ENCODE data around the gene AMPD2. TPM values are rescaled to one million over a fixed set of nuclear protein-coding genes. Genes with fewer than 3 reads are reported as not detected.
A peak's percentile ranks its signal among the peaks of the same experiment; 100 is the strongest.

Gene AMPD2
- total RNA-seq, 4 donors from 2014 or later, result 23.7 to 38.8 (median 33.2) TPM

- peak; percentile 64 for DNase-seq (ENCODE audit: extremely low spot score)
- 62% methylated on average over 5 of the region's 11 CpGs for WGBS
- peak overlapping the region in 2 of 4 donors; percentile 18 to 20 for H3K4me3 ChIP-seq
Observed at GRCh38 chr1:109623601-109624161, 4.0 kb downstream of the AMPD2 start.

GRCh38 chr1:109624201-109625010 lies 4.8 kb downstream of the AMPD2 start:
- peak; percentile 92 for DNase-seq (ENCODE audit: extremely low spot score)
- TF ChIP-seq POLR2A (IDR thresholded peaks at IDR 0.05; ENCODE audit: low read depth), result no peak
- TF ChIP-seq CTCF (IDR thresholded peaks at IDR 0.05), result no peak
- TF ChIP-seq EP300 (IDR thresholded peaks at IDR 0.05), result no peak
- no peak for TF ChIP-seq POLR2AphosphoS5 (IDR thresholded peaks at IDR 0.05)
- Histone ChIP-seq H3K36me3 (peaks cover 25 to 37% (median 34%) of the 10 kb centered on the region in 4 donors), H3K4me1 (peaks cover 29 to 61% (median 59%) of the 10 kb centered on the region in 4 donors), H3K27ac (replicated peaks in 1 of 4) (peak overlapping the region in 3 of 4 donors; percentile 11 to 55 (median 53)), H3K9me3 (no peaks in the 10 kb centered on the region), H3K27me3 (no peaks in the 10 kb centered on the region), H3K4me3 (peak overlapping the region in 2 of 4 donors; percentile 18 to 20)
- intact Hi-C loops (cut with DNase I), result no loop called here
- WGBS, result 88% methylated on average over 10 of the region's 17 CpGs

More at GRCh38 chr1:109623601-109624161, 4.0 kb downstream of the AMPD2 start:
- TF ChIP-seq POLR2A (IDR thresholded peaks at IDR 0.05; ENCODE audit: low read depth) (no peak), CTCF (IDR thresholded peaks at IDR 0.05) (no peak), POLR2AphosphoS5 (IDR thresholded peaks at IDR 0.05) (no peak), EP300 (IDR thresholded peaks at IDR 0.05) (no peak)
- Histone ChIP-seq H3K4me1 (peaks cover 34 to 68% (median 66%) of the 10 kb centered on the region in 4 donors), H3K27me3 (no peaks in the 10 kb centered on the region), H3K9me3 (no peaks in the 10 kb centered on the region), H3K27ac (replicated peaks in 1 of 4) (peak overlapping the region in 3 of 4 donors; percentile 11 to 55 (median 53)), H3K36me3 (peaks cover 20 to 29% (median 27%) of the 10 kb centered on the region in 4 donors)
- intact Hi-C loops (cut with DNase I), result no loop called here

GRCh38 chr1:109625176-109625575 lies 5.5 kb downstream of the AMPD2 start:
- Histone ChIP-seq H3K9me3 (no peaks in the 10 kb centered on the region), H3K36me3 (peaks cover 28 to 41% (median 41%) of the 10 kb centered on the region in 4 donors), H3K4me3 (no peak overlapping the region), H3K27me3 (no peaks in the 10 kb centered on the region), H3K27ac (replicated peaks in 1 of 4) (peak overlapping the region in 1 of 4 donors; percentile 36), H3K4me1 (peaks cover 24 to 54% (median 52%) of the 10 kb centered on the region in 4 donors)
- 86% methylated on average over 16 of the region's 16 CpGs for WGBS
- TF ChIP-seq POLR2A (IDR thresholded peaks at IDR 0.05; ENCODE audit: low read depth) (no peak), POLR2AphosphoS5 (IDR thresholded peaks at IDR 0.05) (no peak), CTCF (IDR thresholded peaks at IDR 0.05) (no peak), EP300 (IDR thresholded peaks at IDR 0.05) (no peak)
- intact Hi-C loops (cut with DNase I), result no loop called here
- no peak for DNase-seq (ENCODE audit: extremely low spot score)

GRCh38 chr1:109625601-109626560 lies 6.2 kb downstream of the AMPD2 start:
- TF ChIP-seq CTCF (IDR thresholded peaks at IDR 0.05) (no peak), POLR2A (IDR thresholded peaks at IDR 0.05; ENCODE audit: low read depth) (no peak), POLR2AphosphoS5 (IDR thresholded peaks at IDR 0.05) (no peak), EP300 (IDR thresholded peaks at IDR 0.05) (no peak)
- peak; percentile 88 for DNase-seq (ENCODE audit: extremely low spot score)
- WGBS, result 72% methylated on average over 26 of the region's 32 CpGs
- Histone ChIP-seq H3K9me3 (no peaks in the 10 kb centered on the region), H3K36me3 (peaks cover 28 to 46% (median 44%) of the 10 kb centered on the region in 4 donors), H3K4me1 (peaks cover 22 to 49% (median 46%) of the 10 kb centered on the region in 4 donors), H3K4me3 (no peak overlapping the region), H3K27ac (replicated peaks in 1 of 4) (peak overlapping the region in 1 of 4 donors; percentile 36), H3K27me3 (no peaks in the 10 kb centered on the region)
- intact Hi-C loops (cut with DNase I), result no loop called here
